ENCODE results near the gene COLEC12.

GRCh38 chr18:524466-524865, 24.0 kb upstream of the COLEC12 start:
- TF ChIP-seq TAF1 (IDR thresholded peaks at IDR 0.05; ENCODE audit: low read depth) (no peak), EP300 (IDR thresholded peaks at IDR 0.05; ENCODE audit: borderline replicate concordance) (no peak), REST (IDR thresholded peaks at IDR 0.05; ENCODE audit: low read depth) (no peak), EGR1 (IDR thresholded peaks at IDR 0.05) (no peak)
